ENCODE results near the gene KLK15.

The KLK15 gene

GRCh38 chr19:50858886-50859285 is 25.5 kb upstream of the KLK15 start:
- DNase-seq (ENCODE audit: low spot score), result no peak
- TF ChIP-seq CTCF (IDR thresholded peaks at IDR 0.05; ENCODE audit: extremely low read depth, missing control alignments), result no peak

GRCh38 chr19:50857366-50857765 is 24.0 kb upstream of the KLK15 start:
- DNase-seq (ENCODE audit: low spot score), result no peak
- TF ChIP-seq CTCF (IDR thresholded peaks at IDR 0.05; ENCODE audit: extremely low read depth, missing control alignments), result no peak

GRCh38 chr19:50854636-50855410 is 21.4 kb upstream of the KLK15 start, which contains the start of gene KLK3:
Gene KLK3 (plus strand): TSS chr19:50854915. CDS start chr19:50854956, 41 bp downstream.
- no peak for DNase-seq (ENCODE audit: low spot score)
- no peak for TF ChIP-seq CTCF (IDR thresholded peaks at IDR 0.05; ENCODE audit: extremely low read depth, missing control alignments)

DNA sequence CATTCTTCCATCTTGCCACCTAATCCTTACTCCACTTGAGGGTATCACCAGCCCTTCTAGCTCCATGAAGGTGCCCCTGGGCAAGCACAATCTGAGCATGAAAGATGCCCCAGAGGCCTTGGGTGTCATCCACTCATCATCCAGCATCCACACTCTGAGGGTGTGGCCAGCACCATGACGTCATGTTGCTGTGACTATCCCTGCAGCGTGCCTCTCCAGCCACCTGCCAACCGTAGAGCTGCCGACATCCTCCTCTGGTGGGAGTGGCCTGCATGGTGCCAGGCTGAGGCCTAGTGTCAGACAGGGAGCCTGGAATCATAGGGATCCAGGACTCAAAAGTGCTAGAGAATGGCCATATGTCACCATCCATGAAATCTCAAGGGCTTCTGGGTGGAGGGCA is 18.2 kb upstream of the KLK15 start:
- TF ChIP-seq CTCF (IDR thresholded peaks at IDR 0.05; ENCODE audit: extremely low read depth, missing control alignments), result no peak
- DNase-seq (ENCODE audit: low spot score), result no peak

- no peak for DNase-seq (ENCODE audit: low spot score)
- TF ChIP-seq CTCF (IDR thresholded peaks at IDR 0.05; ENCODE audit: extremely low read depth, missing control alignments), result no peak
Observed at GRCh38 chr19:50850738-50851137, 17.4 kb upstream of the KLK15 start.

DNA sequence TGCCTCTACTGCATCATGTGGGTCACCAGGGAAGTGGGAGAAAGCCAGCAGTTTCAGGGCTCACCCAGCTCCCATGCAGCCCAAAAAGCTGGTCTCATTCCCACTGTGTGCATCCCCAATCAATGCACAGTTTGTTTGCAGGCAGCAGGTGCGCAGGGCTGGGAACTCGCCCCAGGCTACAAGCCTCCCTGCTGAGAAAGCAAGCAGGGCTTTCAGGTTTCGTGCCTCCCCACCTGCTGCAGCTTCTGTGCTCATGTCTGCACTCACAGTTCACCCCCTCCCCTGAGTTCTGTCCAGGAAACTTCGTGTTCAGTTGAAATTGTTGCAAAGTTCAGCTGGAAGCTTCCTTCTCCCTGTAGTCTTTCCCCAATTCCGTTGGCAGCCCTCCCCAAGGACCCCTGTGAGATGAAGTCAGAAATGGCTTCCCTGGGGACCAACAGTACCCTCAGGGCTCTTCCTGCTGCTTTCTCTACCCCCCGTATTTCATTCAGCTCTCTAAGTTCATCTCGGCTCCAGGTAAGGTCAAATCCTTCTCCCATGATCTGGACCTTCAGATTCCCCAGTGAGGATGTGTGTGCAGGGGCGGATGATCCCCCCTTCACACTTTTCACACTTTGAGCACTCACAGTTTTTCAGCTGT is 11.0 kb upstream of the KLK15 start:
- no peak for TF ChIP-seq CTCF (IDR thresholded peaks at IDR 0.05; ENCODE audit: extremely low read depth, missing control alignments)
- DNase-seq (ENCODE audit: low spot score), result no peak

- no peak for DNase-seq (ENCODE audit: low spot score)
- no peak for TF ChIP-seq CTCF (IDR thresholded peaks at IDR 0.05; ENCODE audit: extremely low read depth, missing control alignments)
Observed at GRCh38 chr19:50843701-50844221, 10.4 kb upstream of the KLK15 start.

All from GM20000 (cell line).